H9 (cell line): ENCODE data around the gene AR. TPM values are rescaled to one million over a fixed set of nuclear protein-coding genes. Genes with fewer than 3 reads are reported as not detected.

ENCODE experiments used
- DNase-seq: peaks from one replicate; pipeline ENCODE4 v3.0.0-alpha.2; 2017
- H2AFZ ChIP-seq: one replicate; pipeline ENCODE4 v1.6.1; 2013; ENCODE audit warnings: mild to moderate bottlenecking, low read length, control low read depth, moderate library complexity
- H2AK5ac ChIP-seq: 2 replicates; pipeline ENCODE4 v1.6.1; 2013; ENCODE audit warnings: low read length, control low read depth, mixed read lengths; ENCODE audit not compliant: insufficient read length
- H2BK120ac ChIP-seq: one replicate; pipeline ENCODE4 v1.6.1; 2013; ENCODE audit warnings: low read depth, mild to moderate bottlenecking, low read length, control low read depth, inconsistent platforms; ENCODE audit not compliant: poor library complexity, severe bottlenecking
- H2BK12ac ChIP-seq: 2 replicates; pipeline ENCODE4 v1.6.1; 2013; ENCODE audit warnings: low read length, control low read depth, mixed read lengths, low read depth; ENCODE audit not compliant: insufficient read length
- H2BK15ac ChIP-seq: 2 replicates; pipeline ENCODE4 v1.6.1; 2013; ENCODE audit warnings: low read depth, low read length, control low read depth
- H2BK20ac ChIP-seq: one replicate; pipeline ENCODE4 v1.6.1; 2013; ENCODE audit warnings: low read depth, mild to moderate bottlenecking, low read length, control low read depth, inconsistent platforms; ENCODE audit not compliant: poor library complexity, severe bottlenecking
- H2BK5ac ChIP-seq: 2 replicates; pipeline ENCODE4 v1.6.1; 2013; ENCODE audit warnings: low read length, control low read depth, mixed read lengths; ENCODE audit not compliant: insufficient read length
- H3K14ac ChIP-seq: 2 replicates; pipeline ENCODE4 v1.6.1; 2013; ENCODE audit warnings: low read length, control low read depth; ENCODE audit not compliant: insufficient read depth
- H3K18ac ChIP-seq: 2 replicates; pipeline ENCODE4 v1.6.1; 2013; ENCODE audit warnings: low read depth, mild to moderate bottlenecking, mixed read lengths, low read length, control low read depth; ENCODE audit not compliant: insufficient read length
- H3K23ac ChIP-seq: 2 replicates; pipeline ENCODE4 v1.6.1; 2013; ENCODE audit warnings: low read length, control low read depth, mixed read lengths, low read depth; ENCODE audit not compliant: insufficient read length
- H3K23me2 ChIP-seq: 2 replicates; pipeline ENCODE4 v1.6.1; 2013; ENCODE audit warnings: low read depth, mild to moderate bottlenecking, mixed read lengths, low read length, control low read depth; ENCODE audit not compliant: insufficient read length, poor library complexity, severe bottlenecking
- H3K27ac ChIP-seq: 2 replicates; pipeline ENCODE4 v1.5.1; 2013; ENCODE audit warnings: low read length, control low read depth, mixed read lengths, low read depth; ENCODE audit not compliant: insufficient read length
- H3K27me3 ChIP-seq: 2 replicates; pipeline ENCODE4 v1.6.1; 2013; ENCODE audit warnings: low read length, control low read depth, inconsistent platforms; ENCODE audit not compliant: insufficient read depth
- H3K4ac ChIP-seq: 2 replicates; pipeline ENCODE4 v1.6.1; 2013; ENCODE audit warnings: low read depth, mild to moderate bottlenecking, control low read depth, inconsistent platforms, low read length, moderate library complexity
- H3K4me1 ChIP-seq: 2 replicates; pipeline ENCODE4 v1.6.1; 2013; ENCODE audit warnings: low read length, control low read depth, inconsistent platforms; ENCODE audit not compliant: insufficient read depth
- H3K4me2 ChIP-seq: 2 replicates; pipeline ENCODE4 v1.6.1; 2013; ENCODE audit warnings: low read length, control low read depth, mixed read lengths; ENCODE audit not compliant: insufficient read length, insufficient read depth
- H3K56ac ChIP-seq: 2 replicates; pipeline ENCODE4 v1.6.1; 2013; ENCODE audit warnings: low read depth, mild to moderate bottlenecking, mixed read lengths, low read length, control low read depth; ENCODE audit not compliant: insufficient read length
- H3K79me1 ChIP-seq: 2 replicates; pipeline ENCODE4 v1.6.1; 2013; ENCODE audit warnings: low read depth, mild to moderate bottlenecking, moderate library complexity, low read length, control low read depth, inconsistent platforms; ENCODE audit not compliant: insufficient read depth, poor library complexity, severe bottlenecking
- H3K79me2 ChIP-seq: 2 replicates; pipeline ENCODE4 v1.6.1; 2013; ENCODE audit warnings: low read length, control low read depth, inconsistent platforms; ENCODE audit not compliant: insufficient read depth
- H3K9ac ChIP-seq: 2 replicates; pipeline ENCODE4 v1.6.1; 2013; ENCODE audit warnings: low read length, control low read depth, mixed read lengths; ENCODE audit not compliant: insufficient read length; ENCODE audit errors: extremely low read depth
- H3K9me3 ChIP-seq: one replicate; pipeline ENCODE4 v1.6.1; 2013; ENCODE audit warnings: low read depth, low read length, inconsistent platforms; ENCODE audit not compliant: control insufficient read depth
- H3T11ph ChIP-seq: one replicate; pipeline ENCODE4 v1.6.1; 2013; ENCODE audit warnings: mild to moderate bottlenecking, low read length, control low read depth, inconsistent platforms
- H4K20me1 ChIP-seq: one replicate; pipeline ENCODE4 v1.6.1; 2013; ENCODE audit not compliant: control insufficient read depth, insufficient read length, insufficient read depth
- H4K5ac ChIP-seq: 2 replicates; pipeline ENCODE4 v1.6.1; 2013; ENCODE audit warnings: low read depth, mild to moderate bottlenecking, mixed read lengths, low read length, control low read depth; ENCODE audit not compliant: insufficient read length
- H4K8ac ChIP-seq: replicated peaks from 2 replicates; pipeline ENCODE4 v1.6.1; 2013; ENCODE audit warnings: low read length, control low read depth, mixed read lengths, low read depth; ENCODE audit not compliant: insufficient read length
- H4K91ac ChIP-seq: 2 replicates; pipeline ENCODE4 v1.6.1; 2013; ENCODE audit warnings: low read depth, mild to moderate bottlenecking, moderate library complexity, mixed read lengths, low read length, control low read depth; ENCODE audit not compliant: insufficient read length
- H3K27ac Mint-ChIP-seq, 3 experiments: 2 replicates in 2 of 3; 3 replicates in 1 of 3; pipeline ENCODE4 v1.8.0; 2020 to 2021; ENCODE audit warnings: mixed read lengths in 3 of 3, mild to moderate bottlenecking in 1 of 3, moderate library complexity in 1 of 3
- H3K27me3 Mint-ChIP-seq: 2 replicates; pipeline ENCODE4 v1.8.0; 2021; ENCODE audit warnings: low read depth, mild to moderate bottlenecking, moderate library complexity, mixed read lengths
- H3K36me3 Mint-ChIP-seq, 3 experiments: 2 replicates in 2 of 3; 3 replicates in 1 of 3; pipeline ENCODE4 v1.8.0; 2020 to 2021; ENCODE audit warnings: low read depth in 3 of 3, mixed read lengths in 3 of 3; ENCODE audit not compliant: insufficient read depth in 1 of 3
- H3K4me1 Mint-ChIP-seq, 2 experiments: 2 replicates each; pipeline ENCODE4 v1.8.0; 2020; ENCODE audit warnings: mixed read lengths in 2 of 2
- H3K4me3 Mint-ChIP-seq, 2 experiments: 2 replicates in 1 of 2; 3 replicates in 1 of 2; pipeline ENCODE4 v1.8.0; 2020 to 2021; ENCODE audit warnings: mild to moderate bottlenecking in 2 of 2, mixed read lengths in 2 of 2, moderate library complexity in 1 of 2
- H3K9me3 Mint-ChIP-seq, 2 experiments: 2 replicates in 1 of 2; 3 replicates in 1 of 2; pipeline ENCODE4 v1.8.0; 2020; ENCODE audit warnings: mild to moderate bottlenecking in 2 of 2, mixed read lengths in 2 of 2, moderate library complexity in 1 of 2
- CTCF ChIP-seq: fragments of 200-600 bp; sonication (generic); conservative IDR thresholded peaks from 3 replicates; pipeline ENCODE4 v1.8.0; 2021; ENCODE audit warnings: antibody characterized with exemption, mild to moderate bottlenecking
- total RNA-seq: library from RNA; stranded (reverse); gene quantifications from 2 replicates; pipeline ENCODE4 v1.2.1, GENCODE V29; 2021

The AR gene
- total RNA-seq, 1 experiment from 2014 or later, result 3.5 TPM

- H3T11ph ChIP-seq, result no peak overlapping the region
- no peak overlapping the region for H3K18ac ChIP-seq
- no peak overlapping the region for H3K23ac ChIP-seq
- no peak overlapping the region for H3K9ac ChIP-seq
- H3K9me3 ChIP-seq, result peaks cover 43% of the 10 kb centered on the region
- no peak overlapping the region for H3K27ac Mint-ChIP-seq
- no peak overlapping the region for H2BK5ac ChIP-seq
- H4K5ac ChIP-seq, result no peak overlapping the region
- no peak overlapping the region for H2BK12ac ChIP-seq
- no peaks in the 10 kb centered on the region for H3K4me1 ChIP-seq
- no peak overlapping the region for H4K8ac ChIP-seq
- H3K4me1 Mint-ChIP-seq, result no peaks in the 10 kb centered on the region
- no peak for TF ChIP-seq CTCF
- H3K56ac ChIP-seq, result no peak overlapping the region
- H3K4me2 ChIP-seq, result no peak overlapping the region
- DNase-seq, result no peak
- no peak overlapping the region for H3K14ac ChIP-seq
- no peak overlapping the region for H2AK5ac ChIP-seq
- H3K27ac ChIP-seq, result no peak overlapping the region
- H4K91ac ChIP-seq, result no peak overlapping the region
- H3K4ac ChIP-seq, result no peak overlapping the region
- H3K36me3 Mint-ChIP-seq, result peaks cover 0 to 4% (median 3%) of the 10 kb centered on the region in 3 experiments; a peak in 1 of 7 replicates
- peaks cover 2% of the 10 kb centered on the region for H3K27me3 Mint-ChIP-seq
- H2AFZ ChIP-seq, result no peak overlapping the region
- peaks cover 73 to 81% of the 10 kb centered on the region in 2 experiments for H3K9me3 Mint-ChIP-seq
- H3K79me1 ChIP-seq, result no peaks in the 10 kb centered on the region
- H3K79me2 ChIP-seq, result no peaks in the 10 kb centered on the region
- no peak overlapping the region for H2BK15ac ChIP-seq
- H3K23me2 ChIP-seq, result no peaks in the 10 kb centered on the region
- H4K20me1 ChIP-seq, result no peaks in the 10 kb centered on the region
- H2BK120ac ChIP-seq, result no peak overlapping the region
- no peak overlapping the region for H3K4me3 Mint-ChIP-seq
- no peak overlapping the region for H2BK20ac ChIP-seq
- H3K27me3 ChIP-seq, result no peaks in the 10 kb centered on the region
Measured at GRCh38 chrX:67777148-67777547, 233.3 kb downstream of the AR start.
